Ectodermal cell (in vitro differentiated cells): ENCODE data around the gene ALKBH6.
"Not testable (repeated sequence)": the region's sequence is repeated elsewhere in the genome, so short reads cannot be mapped to it uniquely, and the experiment has no call there.

Source experiments
- H3K27ac ChIP-seq: 2 replicates; pipeline ENCODE4 v1.7.0; 2013; ENCODE audit warnings: mild to moderate bottlenecking, low read depth, low read length; ENCODE audit not compliant: insufficient read depth, poor library complexity, severe bottlenecking
- H3K27me3 ChIP-seq: 2 replicates; pipeline ENCODE4 v1.7.0; 2013; ENCODE audit warnings: mild to moderate bottlenecking, low read length; ENCODE audit not compliant: insufficient read depth, control insufficient read depth, poor library complexity, severe bottlenecking
- H3K36me3 ChIP-seq: one replicate; pipeline ENCODE4 v1.7.0; 2013; ENCODE audit warnings: low read length; ENCODE audit not compliant: control insufficient read depth, insufficient read depth
- H3K4me1 ChIP-seq: one replicate; pipeline ENCODE4 v1.7.0; 2013; ENCODE audit warnings: low read length; ENCODE audit not compliant: control insufficient read depth, insufficient read depth
- H3K4me3 ChIP-seq: 2 replicates; pipeline ENCODE4 v1.7.0; 2013; ENCODE audit warnings: low read depth, low read length, control low read depth; ENCODE audit not compliant: insufficient read depth
- H3K9me3 ChIP-seq: 2 replicates; pipeline ENCODE4 v1.7.0; 2013; ENCODE audit warnings: mild to moderate bottlenecking, low read length, moderate library complexity; ENCODE audit not compliant: control insufficient read depth
- WGBS, 2 experiments: methylation state at CpG; one replicate each; pipeline ENCODE4 v1.1.7; 2013; ENCODE audit warnings: missing lambda C conversion rate in 2 of 2; 5-methylcytosine and 5-hydroxymethylcytosine counted together

ALKBH6 gene

DNA sequence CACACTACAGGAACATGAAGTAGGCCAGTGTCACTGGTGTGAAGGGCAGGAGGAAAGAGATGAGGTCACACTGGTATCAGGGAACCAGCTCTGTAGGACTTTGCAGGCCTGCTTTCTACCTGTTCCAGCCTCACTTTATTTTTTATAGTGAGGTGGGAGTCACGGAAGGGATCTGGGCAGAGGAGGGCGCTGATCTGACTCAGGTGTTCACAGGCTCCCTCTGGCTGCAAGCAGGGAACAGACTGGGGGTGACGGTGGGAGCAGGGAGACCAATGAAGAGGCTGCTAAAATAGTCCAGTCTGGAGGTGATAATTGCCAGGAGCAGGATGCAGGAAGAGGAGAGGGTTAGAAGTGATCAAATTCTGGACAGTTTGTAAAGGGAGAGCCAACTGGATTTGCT, 37.2 kb upstream of the ALKBH6 start:
- Histone ChIP-seq H3K27me3 (no peaks in the 10 kb centered on the region), H3K36me3 (no peaks in the 10 kb centered on the region), H3K4me1 (peaks cover 4% of the 10 kb centered on the region), H3K27ac (no peak overlapping the region), H3K9me3 (no peaks in the 10 kb centered on the region), H3K4me3 (no peak overlapping the region)
- WGBS, 2 experiments, result 14 to 17% methylated on average over 3 of the region's 3 CpGs

DNA sequence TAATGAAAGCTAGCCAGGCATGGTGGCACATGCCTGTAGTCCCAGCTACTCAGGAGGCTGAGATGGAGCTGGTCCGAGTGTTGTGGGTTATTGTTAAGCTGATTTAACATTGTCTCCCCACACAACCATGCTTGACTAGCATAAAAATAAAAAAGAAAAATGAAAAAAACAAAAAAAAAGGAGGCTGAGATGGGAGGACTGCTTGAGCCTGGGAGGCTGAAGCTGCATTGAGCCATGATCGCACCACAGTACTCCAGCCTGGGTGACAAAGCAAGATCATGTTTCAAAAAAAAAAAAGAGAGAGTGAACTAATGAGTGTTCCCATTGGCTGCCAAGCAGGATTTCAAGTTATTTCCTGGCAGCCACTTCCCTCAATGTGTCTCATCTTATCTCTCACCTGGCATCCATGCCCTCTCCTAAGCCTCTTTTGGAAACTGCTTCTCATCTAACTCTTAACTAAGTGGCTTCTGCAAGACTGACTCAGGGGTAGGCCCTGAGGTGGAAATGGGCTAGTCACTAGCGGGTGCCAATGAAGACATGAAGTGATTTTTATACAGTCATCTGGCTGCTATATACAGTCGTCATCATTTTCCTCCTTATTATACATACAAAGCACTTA, 35.2 kb upstream of the ALKBH6 start:
- Histone ChIP-seq H3K4me3 (no peak overlapping the region), H3K9me3 (no peaks in the 10 kb centered on the region), H3K27ac (no peak overlapping the region), H3K4me1 (no peaks in the 10 kb centered on the region), H3K36me3 (no peaks in the 10 kb centered on the region), H3K27me3 (no peaks in the 10 kb centered on the region)
- 91 to 95% methylated on average over 3 to 4 of the region's 4 CpGs for WGBS, 2 experiments

DNA sequence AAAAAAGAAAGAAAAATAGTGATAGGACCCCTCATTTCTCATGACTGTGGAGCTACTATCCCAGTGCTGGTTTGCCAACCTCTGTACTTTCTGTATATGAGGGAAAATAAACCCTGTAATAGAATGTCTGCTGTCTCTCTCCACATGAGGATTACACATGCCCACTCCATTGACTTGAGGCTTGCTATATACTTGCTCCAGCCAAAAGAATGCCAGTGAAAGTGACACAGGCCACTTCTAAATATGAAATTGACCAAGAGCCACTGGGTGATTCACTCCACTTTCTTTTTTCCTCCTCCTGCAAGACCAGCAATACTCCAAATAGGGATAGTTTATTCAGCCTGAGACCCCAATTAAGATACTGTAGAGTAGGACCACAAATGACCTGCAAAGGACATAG, 33.8 kb upstream of the ALKBH6 start:
- no peak overlapping the region for H3K4me3 ChIP-seq
- H3K27ac ChIP-seq, result no peak overlapping the region
- no peaks in the 10 kb centered on the region for H3K36me3 ChIP-seq
- H3K27me3 ChIP-seq, result no peaks in the 10 kb centered on the region
- no peaks in the 10 kb centered on the region for H3K4me1 ChIP-seq
- no peaks in the 10 kb centered on the region for H3K9me3 ChIP-seq

DNA sequence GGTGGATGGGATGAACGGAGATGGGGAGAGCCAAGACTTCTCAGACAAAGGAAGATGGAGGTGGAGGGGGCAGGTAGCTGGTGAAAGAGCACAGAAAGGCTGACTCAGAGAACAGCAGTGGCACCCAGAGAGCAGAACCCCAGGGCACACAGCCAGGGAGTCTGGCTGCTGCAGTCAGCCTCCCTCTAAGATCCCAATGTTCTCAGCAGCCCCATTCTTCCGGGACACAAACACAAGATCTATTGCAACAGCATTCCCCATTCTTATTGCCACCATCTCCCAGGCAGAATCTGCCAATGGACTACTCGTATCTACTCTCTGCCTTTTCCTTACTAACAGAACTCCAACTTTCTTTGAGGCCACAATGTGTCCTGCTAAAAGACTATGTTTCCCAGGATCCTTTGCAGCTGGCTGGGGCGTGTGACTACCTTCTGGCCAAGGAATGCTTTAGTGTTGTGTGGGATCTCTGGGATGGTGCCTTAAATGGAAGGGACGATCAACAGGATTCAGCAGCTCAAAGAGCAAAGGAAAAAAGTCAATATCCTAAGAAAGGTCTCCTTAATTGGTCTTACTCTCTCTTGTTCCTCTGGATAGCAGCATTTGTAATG, 32.5 kb upstream of the ALKBH6 start:
- Histone ChIP-seq H3K36me3 (no peaks in the 10 kb centered on the region), H3K4me1 (peaks cover under 1% of the 10 kb centered on the region), H3K4me3 (no peak overlapping the region), H3K27ac (no peak overlapping the region), H3K27me3 (no peaks in the 10 kb centered on the region), H3K9me3 (no peaks in the 10 kb centered on the region)
- 87 to 88% methylated on average over 5 of the region's 5 CpGs for WGBS, 2 experiments

DNA sequence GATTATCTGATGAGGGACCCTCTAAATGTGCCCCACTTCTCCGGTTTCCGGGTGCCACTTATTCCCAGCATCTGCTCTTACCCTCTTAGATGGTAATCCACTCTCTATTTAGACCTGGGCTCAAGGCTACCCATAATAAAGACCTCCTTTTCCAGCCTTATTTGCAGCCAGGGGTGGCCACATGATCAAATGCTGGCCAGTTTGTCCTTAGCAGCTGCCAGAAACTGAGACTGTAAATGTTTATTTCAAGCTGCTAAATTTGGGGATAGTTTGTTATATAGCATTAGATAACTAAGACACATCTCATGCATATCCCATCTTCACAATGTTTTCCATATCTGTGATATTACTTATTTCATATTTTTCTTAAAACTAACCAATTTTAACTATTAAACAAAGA, 29.9 kb upstream of the ALKBH6 start:
- no peak overlapping the region for H3K27ac ChIP-seq
- WGBS, 2 experiments, result 94 to 95% methylated on average over 2 of the region's 2 CpGs
- H3K36me3 ChIP-seq, result no peaks in the 10 kb centered on the region
- peaks cover 5% of the 10 kb centered on the region for H3K4me1 ChIP-seq
- no peaks in the 10 kb centered on the region for H3K27me3 ChIP-seq
- H3K9me3 ChIP-seq, result no peaks in the 10 kb centered on the region
- H3K4me3 ChIP-seq, result no peak overlapping the region

DNA sequence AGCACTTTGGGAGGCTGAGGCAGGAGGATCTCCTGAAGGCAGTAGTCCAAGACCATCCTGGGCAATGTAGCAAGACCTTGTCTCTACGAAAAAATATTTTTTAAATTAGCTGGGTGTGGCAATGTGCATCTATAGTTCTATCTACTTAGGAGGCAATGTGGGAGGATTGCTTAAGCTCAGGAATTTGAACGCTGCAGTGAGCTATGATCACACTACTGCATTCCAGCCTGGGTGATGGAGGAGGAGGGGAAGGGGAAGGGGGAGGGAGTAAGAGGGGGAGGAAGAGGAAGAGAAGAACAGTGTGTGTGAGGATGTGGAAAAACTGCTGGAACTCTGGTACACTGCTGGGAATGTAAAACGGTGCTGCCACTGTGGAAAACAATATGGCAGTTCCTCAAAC, 27.8 kb upstream of the ALKBH6 start:
- WGBS, 2 experiments, result 47 to 48% methylated on average over 3 of the region's 3 CpGs
- H3K27ac ChIP-seq, result no peak overlapping the region

DNA sequence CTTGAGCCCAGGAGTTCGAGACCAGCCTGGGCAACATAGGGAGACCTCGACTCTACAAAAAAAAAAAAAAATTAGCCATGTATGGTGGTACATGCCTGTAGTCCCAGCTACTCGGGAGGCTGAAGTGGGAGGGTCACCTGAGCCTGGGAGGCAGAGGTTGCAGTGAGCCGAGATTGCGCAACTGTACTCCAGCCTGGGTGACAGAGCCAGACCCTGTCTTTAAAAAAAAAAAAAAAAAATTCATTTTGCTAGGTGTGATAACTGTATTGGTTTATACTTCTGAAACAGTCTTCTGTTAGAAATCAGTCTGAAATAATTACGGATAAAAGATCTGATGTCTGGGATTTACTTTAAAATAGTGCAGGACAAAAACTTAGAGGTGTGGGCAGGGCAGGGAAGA, 27.1 kb upstream of the ALKBH6 start:
- not testable (repeated sequence) for H3K27ac ChIP-seq, H3K9me3 ChIP-seq, H3K27me3 ChIP-seq, H3K36me3 ChIP-seq, H3K4me3 ChIP-seq, H3K4me1 ChIP-seq
- WGBS, 2 experiments, result 89 to 92% methylated on average over 6 of the region's 6 CpGs

More for the DNA sequence above, 27.8 kb upstream of the ALKBH6 start:
- H3K27me3 ChIP-seq, result no peaks in the 10 kb centered on the region
- no peaks in the 10 kb centered on the region for H3K36me3 ChIP-seq
- no peaks in the 10 kb centered on the region for H3K9me3 ChIP-seq
- peaks cover 5% of the 10 kb centered on the region for H3K4me1 ChIP-seq
- no peak overlapping the region for H3K4me3 ChIP-seq

DNA sequence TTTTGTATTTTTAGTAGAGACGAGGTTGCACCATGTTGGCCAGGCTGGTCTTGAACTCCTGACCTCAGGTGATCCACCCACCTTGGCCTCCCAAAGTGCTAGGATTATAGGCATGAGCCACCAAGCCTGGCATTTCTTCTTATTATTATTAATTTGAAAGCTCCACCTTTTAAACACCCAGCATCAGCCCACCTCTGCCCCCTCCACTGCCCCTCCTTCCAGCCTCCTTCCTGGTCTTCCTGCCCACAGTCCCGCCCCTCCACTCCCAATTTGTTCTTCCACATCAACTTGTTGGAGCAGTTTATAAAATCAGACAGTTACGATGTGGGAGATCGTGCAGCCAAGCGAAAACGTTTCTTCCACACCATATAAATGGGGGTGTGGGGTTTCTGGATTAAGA, 26.5 kb upstream of the ALKBH6 start:
- WGBS, 2 experiments, result 86 to 93% methylated on average over 2 to 4 of the region's 6 CpGs
- H3K27me3 ChIP-seq, result no peaks in the 10 kb centered on the region
- no peak overlapping the region for H3K4me3 ChIP-seq
- peaks cover 5% of the 10 kb centered on the region for H3K4me1 ChIP-seq
- H3K9me3 ChIP-seq, result no peaks in the 10 kb centered on the region
- H3K27ac ChIP-seq, result no peak overlapping the region
- no peaks in the 10 kb centered on the region for H3K36me3 ChIP-seq

DNA sequence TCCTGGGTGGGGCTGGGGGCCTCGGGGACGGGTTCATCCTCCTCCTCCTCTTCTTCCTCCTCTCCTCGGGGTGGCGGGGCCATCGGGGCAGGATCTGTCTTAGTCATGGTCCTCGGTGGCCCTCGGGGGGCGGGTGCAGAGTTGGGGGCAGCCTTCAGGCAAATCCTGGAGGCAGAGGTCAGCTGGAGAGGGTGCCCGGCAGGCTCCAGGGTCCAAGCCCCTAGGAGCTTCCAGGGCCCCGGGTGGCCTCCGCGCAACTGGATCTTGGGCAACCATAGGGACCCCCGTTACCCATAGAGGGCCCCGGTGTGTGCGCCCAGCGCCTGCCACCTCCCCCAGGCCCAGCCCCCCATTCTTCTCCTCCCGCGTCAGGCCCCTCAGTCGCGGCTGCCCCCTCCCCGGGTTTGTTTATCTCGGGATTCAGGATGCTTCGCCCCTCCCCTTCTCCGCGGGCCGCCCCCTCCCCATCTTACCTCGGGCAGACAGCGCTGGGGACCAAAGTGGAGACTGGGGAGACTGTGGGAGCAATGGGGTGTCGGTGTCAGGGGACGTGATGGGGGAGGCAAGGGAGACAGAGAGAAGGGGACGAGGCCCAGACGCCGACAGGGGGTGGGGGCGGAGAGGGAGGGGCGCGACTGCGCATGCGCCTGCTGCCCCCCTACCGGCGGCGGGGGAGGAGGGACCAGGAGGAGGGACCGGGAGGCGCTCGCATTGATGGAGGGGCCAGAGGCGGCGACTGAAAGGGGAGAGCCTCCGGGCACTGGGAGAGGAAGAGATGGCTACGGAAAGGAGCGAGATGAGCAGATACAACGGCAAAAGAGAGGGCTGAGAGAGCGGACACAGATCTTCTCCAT, 18.5 kb upstream of the ALKBH6 start, which contains the start of gene CLIP3:
CLIP3 (minus strand) TSS at position 623 of the 854 bp plus-strand sequence; CDS start at position 107, 516 bp downstream.
- Histone ChIP-seq H3K9me3 (no peaks in the 10 kb centered on the region), H3K4me3 (peak within 1 kb of the TSS; percentile 85), H3K36me3 (no peaks in the 10 kb centered on the region), H3K27me3 (no peaks in the 10 kb centered on the region), H3K27ac (no peak within 1 kb of the TSS), H3K4me1 (no peaks in the 10 kb centered on the region)
- 3 to 4% methylated on average over 50 to 51 of the region's 51 CpGs for WGBS, 2 experiments

DNA sequence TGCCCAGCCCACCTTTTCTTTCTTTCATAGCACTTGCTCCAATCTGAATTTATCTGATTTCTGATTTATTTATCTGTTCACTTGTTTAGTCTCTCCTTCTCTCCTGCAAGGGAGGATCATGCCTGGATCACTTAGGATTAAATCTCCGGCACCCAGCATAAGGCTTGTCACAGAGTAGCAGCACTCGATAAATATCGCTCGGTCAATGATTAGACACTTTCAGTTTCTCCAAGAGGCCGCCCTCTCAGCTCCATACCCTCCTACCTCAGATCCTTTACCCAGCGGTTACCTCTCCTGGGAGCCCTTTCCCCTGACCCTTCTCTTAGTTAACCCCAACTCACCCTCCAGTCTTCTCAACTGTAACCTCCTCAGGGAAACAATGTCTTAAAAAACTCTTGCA, 17.3 kb upstream of the ALKBH6 start:
- Histone ChIP-seq H3K27me3 (no peaks in the 10 kb centered on the region), H3K27ac (no peak overlapping the region), H3K4me3 (no peak overlapping the region), H3K9me3 (no peaks in the 10 kb centered on the region), H3K4me1 (no peaks in the 10 kb centered on the region), H3K36me3 (peaks cover 10% of the 10 kb centered on the region)
- 90 to 93% methylated on average over 6 of the region's 6 CpGs for WGBS, 2 experiments
